Measurements from ENCODE around the gene GNG8.

DNA sequence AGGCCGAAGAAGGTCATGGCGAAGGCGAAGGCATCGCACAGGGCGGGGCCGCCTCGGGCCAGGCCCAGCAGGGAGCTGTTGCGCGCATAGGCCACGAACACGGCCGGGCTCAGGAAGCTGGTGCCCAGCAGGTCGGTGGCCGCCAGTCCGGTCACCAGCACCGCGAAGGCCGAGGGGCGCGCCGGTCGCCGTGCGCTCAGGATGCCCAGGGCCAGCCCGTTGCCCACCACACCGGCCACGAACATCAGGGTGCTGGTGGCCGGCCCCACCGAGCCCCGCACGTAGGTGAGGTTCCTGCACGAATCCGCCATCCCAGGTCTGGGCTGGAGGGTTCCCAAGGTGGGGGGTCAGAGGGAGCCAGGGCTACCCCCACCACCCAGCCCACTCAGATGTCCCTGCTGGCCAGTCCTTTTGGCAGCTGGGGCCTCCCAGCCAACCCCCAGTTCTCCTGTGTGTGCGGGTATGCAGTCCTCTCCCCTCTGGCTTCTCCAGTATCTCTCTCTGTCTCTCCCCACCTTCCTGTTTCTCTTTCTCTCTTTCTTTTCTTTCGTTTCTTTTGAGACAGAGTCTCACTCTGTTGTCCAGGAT lies 12.0 kb downstream of the GNG8 start:
- TF ChIP-seq CTCF (conservative IDR thresholded peaks at IDR 0.05; ENCODE audit: low read depth in 2 of 2) (no peak), ZNF114 (CRISPR knock-in tag; IDR thresholded peaks at IDR 0.05) (no peak), POLR2AphosphoS5 (IDR thresholded peaks at IDR 0.05; ENCODE audit: low read depth) (no peak), EZH2 (IDR thresholded peaks at IDR 0.05; ENCODE audit: low read depth, unreplicated experiment) (no peak), EZH2phosphoT487 (IDR thresholded peaks at IDR 0.05; ENCODE audit: unreplicated experiment) (no peak), NANOG (IDR thresholded peaks at IDR 0.05; ENCODE audit: borderline replicate concordance) (no peak), REST (IDR thresholded peaks at IDR 0.05; ENCODE audit: unreplicated experiment) (no peak), CREB1 (CRISPR knock-in tag; IDR thresholded peaks at IDR 0.05; ENCODE audit: low read depth) (no peak), JUNB (IDR thresholded peaks at IDR 0.05; ENCODE audit: unreplicated experiment) (no peak), ETS1 (IDR thresholded peaks at IDR 0.05) (no peak), ZNF331 (CRISPR knock-in tag; IDR thresholded peaks at IDR 0.05; ENCODE audit: low read depth) (no peak), STAT1 (IDR thresholded peaks at IDR 0.05; ENCODE audit: unreplicated experiment) (no peak)
- TF ChIP-seq, protein P1, sequence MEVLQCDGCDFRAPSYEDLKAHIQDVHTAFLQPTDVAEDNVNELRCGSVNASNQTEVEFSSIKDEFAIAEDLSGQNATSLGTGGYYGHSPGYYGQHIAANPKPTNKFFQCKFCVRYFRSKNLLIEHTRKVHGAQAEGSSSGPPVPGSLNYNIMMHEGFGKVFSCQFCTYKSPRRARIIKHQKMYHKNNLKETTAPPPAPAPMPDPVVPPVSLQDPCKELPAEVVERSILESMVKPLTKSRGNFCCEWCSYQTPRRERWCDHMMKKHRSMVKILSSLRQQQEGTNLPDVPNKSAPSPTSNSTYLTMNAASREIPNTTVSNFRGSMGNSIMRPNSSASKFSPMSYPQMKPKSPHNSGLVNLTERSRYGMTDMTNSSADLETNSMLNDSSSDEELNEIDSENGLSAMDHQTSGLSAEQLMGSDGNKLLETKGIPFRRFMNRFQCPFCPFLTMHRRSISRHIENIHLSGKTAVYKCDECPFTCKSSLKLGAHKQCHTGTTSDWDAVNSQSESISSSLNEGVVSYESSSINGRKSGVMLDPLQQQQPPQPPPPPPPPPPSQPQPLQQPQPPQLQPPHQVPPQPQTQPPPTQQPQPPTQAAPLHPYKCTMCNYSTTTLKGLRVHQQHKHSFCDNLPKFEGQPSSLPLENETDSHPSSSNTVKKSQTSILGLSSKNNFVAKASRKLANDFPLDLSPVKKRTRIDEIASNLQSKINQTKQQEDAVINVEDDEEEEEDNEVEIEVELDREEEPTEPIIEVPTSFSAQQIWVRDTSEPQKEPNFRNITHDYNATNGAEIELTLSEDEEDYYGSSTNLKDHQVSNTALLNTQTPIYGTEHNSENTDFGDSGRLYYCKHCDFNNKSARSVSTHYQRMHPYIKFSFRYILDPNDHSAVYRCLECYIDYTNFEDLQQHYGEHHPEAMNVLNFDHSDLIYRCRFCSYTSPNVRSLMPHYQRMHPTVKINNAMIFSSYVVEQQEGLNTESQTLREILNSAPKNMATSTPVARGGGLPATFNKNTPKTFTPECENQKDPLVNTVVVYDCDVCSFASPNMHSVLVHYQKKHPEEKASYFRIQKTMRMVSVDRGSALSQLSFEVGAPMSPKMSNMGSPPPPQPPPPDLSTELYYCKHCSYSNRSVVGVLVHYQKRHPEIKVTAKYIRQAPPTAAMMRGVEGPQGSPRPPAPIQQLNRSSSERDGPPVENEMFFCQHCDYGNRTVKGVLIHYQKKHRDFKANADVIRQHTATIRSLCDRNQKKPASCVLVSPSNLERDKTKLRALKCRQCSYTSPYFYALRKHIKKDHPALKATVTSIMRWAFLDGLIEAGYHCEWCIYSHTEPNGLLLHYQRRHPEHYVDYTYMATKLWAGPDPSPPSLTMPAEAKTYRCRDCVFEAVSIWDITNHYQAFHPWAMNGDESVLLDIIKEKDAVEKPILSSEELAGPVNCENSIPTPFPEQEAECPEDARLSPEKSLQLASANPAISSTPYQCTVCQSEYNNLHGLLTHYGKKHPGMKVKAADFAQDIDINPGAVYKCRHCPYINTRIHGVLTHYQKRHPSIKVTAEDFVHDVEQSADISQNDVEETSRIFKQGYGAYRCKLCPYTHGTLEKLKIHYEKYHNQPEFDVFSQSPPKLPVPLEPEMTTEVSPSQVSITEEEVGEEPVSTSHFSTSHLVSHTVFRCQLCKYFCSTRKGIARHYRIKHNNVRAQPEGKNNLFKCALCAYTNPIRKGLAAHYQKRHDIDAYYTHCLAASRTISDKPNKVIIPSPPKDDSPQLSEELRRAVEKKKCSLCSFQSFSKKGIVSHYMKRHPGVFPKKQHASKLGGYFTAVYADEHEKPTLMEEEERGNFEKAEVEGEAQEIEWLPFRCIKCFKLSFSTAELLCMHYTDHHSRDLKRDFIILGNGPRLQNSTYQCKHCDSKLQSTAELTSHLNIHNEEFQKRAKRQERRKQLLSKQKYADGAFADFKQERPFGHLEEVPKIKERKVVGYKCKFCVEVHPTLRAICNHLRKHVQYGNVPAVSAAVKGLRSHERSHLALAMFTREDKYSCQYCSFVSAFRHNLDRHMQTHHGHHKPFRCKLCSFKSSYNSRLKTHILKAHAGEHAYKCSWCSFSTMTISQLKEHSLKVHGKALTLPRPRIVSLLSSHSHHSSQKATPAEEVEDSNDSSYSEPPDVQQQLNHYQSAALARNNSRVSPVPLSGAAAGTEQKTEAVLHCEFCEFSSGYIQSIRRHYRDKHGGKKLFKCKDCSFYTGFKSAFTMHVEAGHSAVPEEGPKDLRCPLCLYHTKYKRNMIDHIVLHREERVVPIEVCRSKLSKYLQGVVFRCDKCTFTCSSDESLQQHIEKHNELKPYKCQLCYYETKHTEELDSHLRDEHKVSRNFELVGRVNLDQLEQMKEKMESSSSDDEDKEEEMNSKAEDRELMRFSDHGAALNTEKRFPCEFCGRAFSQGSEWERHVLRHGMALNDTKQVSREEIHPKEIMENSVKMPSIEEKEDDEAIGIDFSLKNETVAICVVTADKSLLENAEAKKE (CRISPR knock-in tag; IDR thresholded peaks at IDR 0.05), result no peak

Measured in GM23338 (cell line).